Heart right ventricle (tissue), 16 donors: Measurements from ENCODE around the gene PARP3. TPM values are rescaled to one million over a fixed set of nuclear protein-coding genes. Genes with fewer than 3 reads are reported as not detected.

Experiments
- ATAC-seq, 8 donors: fragments of 200-7000 bp; cut with Tn5 transposase; one replicate each; pipeline ENCODE4 v1.9.1; 2020; ENCODE audit warnings: mild to moderate bottlenecking in 8 of 8, moderate library complexity in 8 of 8, moderate number of reproducible peaks in 1 of 8
- DNase-seq, 2 donors: peaks; one replicate each; pipeline ENCODE4 v3.0.0-alpha.2; 2020
- H3K27ac ChIP-seq, 10 donors: fragments of 200-600 bp; sonication (generic) in 2 of 10; one replicate each; pipeline versions ENCODE4 v1.5.0 to v1.8.0; 2020 to 2022; ENCODE audit warnings: mild to moderate bottlenecking in 3 of 10
- H3K27me3 ChIP-seq, 7 donors: fragments of 200-600 bp; one replicate each; pipeline ENCODE4 v1.8.0; 2021 to 2022; ENCODE audit warnings: mild to moderate bottlenecking in 2 of 7
- H3K36me3 ChIP-seq, 9 donors: fragments of 200-600 bp; sonication (generic) in 1 of 9; one replicate each; pipeline versions ENCODE4 v1.5.0 to v1.8.0; 2020 to 2022; ENCODE audit warnings: mild to moderate bottlenecking in 2 of 9
- H3K4me1 ChIP-seq, 9 donors: fragments of 200-600 bp; sonication (generic) in 1 of 9; one replicate each; pipeline versions ENCODE4 v1.5.0 to v1.8.0; 2020 to 2022; ENCODE audit warnings: mild to moderate bottlenecking in 4 of 9
- H3K4me3 ChIP-seq, 10 donors: fragments of 200-600 bp; sonication (generic) in 2 of 10; one replicate each; pipeline versions ENCODE4 v1.5.0 to v1.8.0; 2020 to 2022; ENCODE audit warnings: mild to moderate bottlenecking in 7 of 10, moderate library complexity in 2 of 10
- H3K9me3 ChIP-seq, 11 donors: fragments of 200-600 bp in 10 of 11; sonication (generic) in 2 of 11; one replicate each; pipeline versions ENCODE4 v1.5.0 to v1.8.0; 2013 to 2022; ENCODE audit warnings: mild to moderate bottlenecking in 2 of 11, control low read depth in 1 of 11, moderate library complexity in 1 of 11
- CTCF ChIP-seq, 9 donors: fragments of 200-600 bp; sonication (generic) in 2 of 9; IDR thresholded peaks; one replicate each; pipeline versions ENCODE4 v1.5.0 to v1.8.0; 2021 to 2022; ENCODE audit warnings: antibody characterized with exemption in 9 of 9, mild to moderate bottlenecking in 5 of 9, moderate library complexity in 1 of 9
- WGBS, 2 donors: extraction: QIAGEN DNeasy Blood & Tissue Kit; methylation state at CpG; one replicate each; pipeline ENCODE4 v1.1.7; 2013; ENCODE audit warnings: inconsistent platforms in 1 of 2; 5-methylcytosine and 5-hydroxymethylcytosine counted together
- intact Hi-C, 10 donors: fragments of 100-400 bp; cut with DNase I; formaldehyde crosslinking; loops; one replicate each; pipeline versions ENCODE4 v1.11.1 to v1.14.2; 2022
- polyA plus RNA-seq, 2 donors: library from polyadenylated mRNA; stranded (reverse); fragments of 200-250 nt; gene quantifications; one replicate each; pipeline ENCODE4 v1.2.3, GENCODE V29; 2013
- total RNA-seq, 10 donors: library from RNA; stranded (reverse); fragmentation: NEBNext Ultra II Directional in 3 of 10; extraction: Animal tissue kit (Norgen Biotek cat#: 25700) in 3 of 10; gene quantifications; one replicate each; pipeline versions ENCODE4 v1.2.1 to v1.2.4, GENCODE V29; 2021 to 2023
- donor health status: Arrhythmogenic right ventricular cardiomyopathy.
- donor health status: ischemic (EF 13 %, LVEDD 7.1; RV severe dilation, severe dysfunction).
- donor health status: healthy with polysubstance abuse.
- donor health status: DM: no; HTN: yes; CAD: no.
- donor health status: DM: no; HTN: no; CAD: no.
- donor health status: ischemic (EF 25% LVEDD 6.9; RV normal size, moderate dysfunction).
- donor health status: ischemic (EF 25% LVEDD 5.7; RV mildly dilated, moderate dysfunction).
- donor health status: healthy.
- donor health status: DM: yes; HTN: yes; CAD: no.
- donor health status: Ischemic cardiomyopathy.
- donor health status: ischemic (EF 35%, LVEDD 5.7; RV mildly dilated, moderate dysfunction).
- donor health status: nonischemic (EF 11% LVEDD 7.7; RV severe dilation, severe dysfunction).
- donor health status: DM: yes; HTN: yes; CAD: no.
- donor health status: PGD.
- donor health status: ischemic (EF 29% LVEDD 5.4; RV normal size, mild dysfunction).
- donor health status: nonischemic (EF 23%, LVEDD 6.1; RV moderate dilation, normal function).

PARP3 gene
- total and polyA plus RNA-seq, 12 donors = 7.0 to 34.5 (median 16.6) TPM

- Histone ChIP-seq H3K4me3 (peak overlapping the region in 8 of 10 donors; percentile 56 to 87 (median 68)), H3K27ac (peak overlapping the region in 8 of 10 donors; percentile 20 to 97 (median 94)), H3K27me3 (no peaks in the 10 kb centered on the region), H3K36me3 (peaks cover 0 to 9% (median 0%) of the 10 kb centered on the region in 9 donors), H3K4me1 (peaks cover 10 to 37% (median 31%) of the 10 kb centered on the region in 9 donors), H3K9me3 (no peaks in the 10 kb centered on the region)
- ATAC-seq (peak in 4 of 8 donors; percentile 1 to 15 (median 6)), DNase-seq (peak; percentile 74 to 76)
- 37 to 41% methylated on average over 46 of the region's 46 CpGs for WGBS, 2 donors
- intact Hi-C loops = loop anchor here in 6 of 10 donors (2.0 kb wide), 1 partner anchor 33 kb away; the partner anchor contains the start of gene PARP3 (in 6 of the 6)
- peak in 2 of 9 donors; percentile 7 to 26 for TF ChIP-seq CTCF (IDR thresholded peaks at IDR 0.05)
Observed at GRCh38 chr3:51975852-51976549, 33.8 kb downstream of the PARP3 start.

DNA sequence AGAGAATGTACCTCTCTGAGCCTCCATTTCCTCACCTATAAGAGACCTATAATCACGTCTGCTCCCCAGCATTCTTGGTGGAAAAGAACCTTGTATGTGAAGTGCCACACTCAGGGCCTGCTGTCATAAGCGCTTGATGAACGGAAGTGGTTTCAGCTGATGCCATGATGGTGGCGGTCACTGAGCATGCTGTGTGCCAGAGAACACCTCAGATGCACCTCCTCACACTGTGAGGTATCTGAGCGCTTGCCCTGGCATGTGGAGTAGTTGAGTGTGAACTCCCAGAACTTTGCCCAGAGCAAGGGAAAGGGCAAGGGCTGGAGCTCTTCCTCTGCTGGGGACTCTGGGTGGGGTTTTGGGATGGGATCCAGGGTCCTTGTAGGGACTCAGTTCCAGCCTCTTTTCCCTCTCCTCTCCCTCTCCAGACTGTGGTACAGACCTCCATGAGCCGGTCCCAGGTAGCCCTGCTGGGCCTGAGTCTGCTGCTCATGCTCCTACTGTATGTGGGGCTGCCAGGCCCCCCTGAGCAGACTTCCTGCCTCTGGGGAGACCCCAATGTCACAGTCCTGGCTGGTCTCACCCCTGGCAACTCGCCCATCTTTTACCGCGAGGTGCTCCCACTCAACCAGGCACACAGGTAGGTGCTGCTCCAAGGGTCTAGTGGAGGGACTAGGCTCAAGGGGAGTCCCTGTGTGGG, 35.4 kb downstream of the PARP3 start:
- ATAC-seq (no peak), DNase-seq (no peak)
- H3K9me3 ChIP-seq = no peaks in the 10 kb centered on the region
- TF ChIP-seq CTCF (IDR thresholded peaks at IDR 0.05) = no peak
- peaks cover 10 to 50% (median 44%) of the 10 kb centered on the region in 9 donors for H3K4me1 ChIP-seq
- WGBS, 2 donors = 86 to 87% methylated on average over 9 of the region's 9 CpGs
- peaks cover 0 to 6% (median 0%) of the 10 kb centered on the region in 9 donors for H3K36me3 ChIP-seq
- intact Hi-C loops = no loop called here
- no peaks in the 10 kb centered on the region for H3K27me3 ChIP-seq
- H3K27ac ChIP-seq = peak overlapping the region in 1 of 10 donors; percentile 31
- no peak overlapping the region for H3K4me3 ChIP-seq

- H3K4me3 ChIP-seq = no peak overlapping the region
- no peak overlapping the region for H3K27ac ChIP-seq
- WGBS, 2 donors = 85 to 87% methylated on average over 4 of the region's 4 CpGs
- H3K9me3 ChIP-seq = no peaks in the 10 kb centered on the region
- intact Hi-C loops = no loop called here
- DNase-seq (no peak), ATAC-seq (no peak)
- H3K36me3 ChIP-seq = peaks cover 0 to 6% (median 0%) of the 10 kb centered on the region in 9 donors
- no peak for TF ChIP-seq CTCF (IDR thresholded peaks at IDR 0.05)
- peaks cover 10 to 50% (median 43%) of the 10 kb centered on the region in 9 donors for H3K4me1 ChIP-seq
- H3K27me3 ChIP-seq = no peaks in the 10 kb centered on the region
Observed at GRCh38 chr3:51978143-51978502, 36.0 kb downstream of the PARP3 start.

- ATAC-seq = no peak
- peaks cover 13 to 46% (median 37%) of the 10 kb centered on the region in 9 donors for H3K4me1 ChIP-seq
- TF ChIP-seq CTCF (IDR thresholded peaks at IDR 0.05) = no peak
Observed at GRCh38 chr3:51980253-51980652, 38.1 kb downstream of the PARP3 start.

More at GRCh38 chr3:51980253-51980652, 38.1 kb downstream of the PARP3 start:
- no peak overlapping the region for H3K4me3 ChIP-seq
- no peak overlapping the region for H3K27ac ChIP-seq
- H3K27me3 ChIP-seq = no peaks in the 10 kb centered on the region
- H3K9me3 ChIP-seq = no peaks in the 10 kb centered on the region
- DNase-seq = no peak
- intact Hi-C loops = loop anchor here in 1 of 10 donors (5.0 kb wide), 1 partner anchor 38 kb away; the partner anchor contains the start of genes PARP3 and RRP9
- peaks cover 0 to 6% (median 0%) of the 10 kb centered on the region in 9 donors for H3K36me3 ChIP-seq
- 97 to 99% methylated on average over 10 of the region's 10 CpGs for WGBS, 2 donors
